Immature natural killer cell (primary cell): ENCODE measurements around the gene CXCL1. TPM values are rescaled to one million over a fixed set of nuclear protein-coding genes. Genes with fewer than 3 reads are reported as not detected.

Source experiments
- DNase-seq, 3 donors: peaks; one replicate each; pipeline ENCODE4 v3.0.0; 2022; ENCODE audit warnings: mixed read lengths in 1 of 3
- H3K27ac Mint-ChIP-seq, 6 donors: one replicate each; pipeline ENCODE4 v1.8.0; 2020; ENCODE audit warnings: mixed read lengths in 6 of 6, mild to moderate bottlenecking in 5 of 6, inconsistent platforms in 4 of 6, moderate library complexity in 3 of 6
- H3K27me3 Mint-ChIP-seq, 3 donors: one replicate each; pipeline ENCODE4 v1.8.0; 2020 to 2021; ENCODE audit warnings: low read depth in 3 of 3, mild to moderate bottlenecking in 3 of 3, mixed read lengths in 3 of 3, moderate library complexity in 3 of 3, inconsistent platforms in 1 of 3
- H3K36me3 Mint-ChIP-seq, 3 donors: one replicate each; pipeline ENCODE4 v1.8.0; 2020; ENCODE audit warnings: mixed read lengths in 3 of 3, inconsistent platforms in 2 of 3, mild to moderate bottlenecking in 2 of 3
- H3K4me1 Mint-ChIP-seq, 2 donors: one replicate each; pipeline ENCODE4 v1.8.0; 2020; ENCODE audit warnings: inconsistent platforms in 2 of 2, mild to moderate bottlenecking in 2 of 2, mixed read lengths in 2 of 2, moderate library complexity in 1 of 2
- H3K4me3 Mint-ChIP-seq, 5 donors: one replicate each; pipeline ENCODE4 v1.8.0; 2020; ENCODE audit warnings: mild to moderate bottlenecking in 5 of 5, mixed read lengths in 5 of 5, inconsistent platforms in 3 of 5, moderate library complexity in 3 of 5
- H3K9me3 Mint-ChIP-seq, 6 donors: one replicate each; pipeline ENCODE4 v1.8.0; 2020; ENCODE audit warnings: mild to moderate bottlenecking in 6 of 6, mixed read lengths in 6 of 6, inconsistent platforms in 4 of 6, moderate library complexity in 3 of 6
- polyA plus RNA-seq, 3 donors: library from polyadenylated mRNA; unstranded; fragments of 300-500 nt; fragmentation: Illumina TruSeq; gene quantifications; one replicate each; pipeline ENCODE4 v1.2.3, GENCODE V29; 2021

The CXCL1 gene
- polyA plus RNA-seq, 3 donors from 2014 or later = not detected

- H3K36me3 Mint-ChIP-seq = no peaks in the 10 kb centered on the region
- H3K4me1 Mint-ChIP-seq = no peaks in the 10 kb centered on the region
- H3K27ac Mint-ChIP-seq = no peak overlapping the region
- peaks cover 0 to 2% (median 1%) of the 10 kb centered on the region in 3 donors for H3K27me3 Mint-ChIP-seq
- H3K4me3 Mint-ChIP-seq = no peak overlapping the region
- H3K9me3 Mint-ChIP-seq = peaks cover 0 to 11% (median 2%) of the 10 kb centered on the region in 6 donors
- DNase-seq = no peak
These were observed 9.5 kb upstream of the CXCL1 start for GRCh38 chr4:73859614-73860088.

GRCh38 chr4:73860181-73860580, 9.0 kb upstream of the CXCL1 start:
- Mint-ChIP-seq H3K27me3 (peaks cover 0 to 1% (median 0%) of the 10 kb centered on the region in 3 donors), H3K9me3 (peaks cover 0 to 11% (median 2%) of the 10 kb centered on the region in 6 donors), H3K4me1 (no peaks in the 10 kb centered on the region), H3K36me3 (no peaks in the 10 kb centered on the region), H3K27ac (no peak overlapping the region), H3K4me3 (no peak overlapping the region)
- DNase-seq = no peak

GRCh38 chr4:73860917-73861316, 8.3 kb upstream of the CXCL1 start:
- H3K9me3 Mint-ChIP-seq = peaks cover 0 to 5% (median 2%) of the 10 kb centered on the region in 6 donors
- DNase-seq = no peak

GRCh38 chr4:73862322-73862721, 6.9 kb upstream of the CXCL1 start:
- Mint-ChIP-seq H3K27me3 (peaks cover 0 to 1% (median 0%) of the 10 kb centered on the region in 3 donors), H3K4me1 (no peaks in the 10 kb centered on the region), H3K4me3 (no peak overlapping the region), H3K27ac (no peak overlapping the region), H3K9me3 (peaks cover 0 to 5% (median 2%) of the 10 kb centered on the region in 6 donors), H3K36me3 (no peaks in the 10 kb centered on the region)
- no peak for DNase-seq

More at GRCh38 chr4:73860917-73861316, 8.3 kb upstream of the CXCL1 start:
- H3K36me3 Mint-ChIP-seq = no peaks in the 10 kb centered on the region
- H3K4me3 Mint-ChIP-seq = no peak overlapping the region
- H3K4me1 Mint-ChIP-seq = no peaks in the 10 kb centered on the region
- no peak overlapping the region for H3K27ac Mint-ChIP-seq
- H3K27me3 Mint-ChIP-seq = peaks cover 0 to 1% (median 0%) of the 10 kb centered on the region in 3 donors

- Mint-ChIP-seq H3K4me3 (no peak overlapping the region), H3K9me3 (peaks cover 0 to 11% (median 3%) of the 10 kb centered on the region in 6 donors), H3K36me3 (no peaks in the 10 kb centered on the region), H3K27ac (no peak overlapping the region), H3K4me1 (no peaks in the 10 kb centered on the region), H3K27me3 (peaks cover 0 to 1% (median 0%) of the 10 kb centered on the region in 3 donors)
- no peak for DNase-seq
These were observed 4.8 kb upstream of the CXCL1 start for GRCh38 chr4:73864365-73864764.

- no peak overlapping the region for H3K4me3 Mint-ChIP-seq
- H3K9me3 Mint-ChIP-seq = peaks cover 0 to 11% (median 3%) of the 10 kb centered on the region in 6 donors
- H3K4me1 Mint-ChIP-seq = no peaks in the 10 kb centered on the region
- H3K27me3 Mint-ChIP-seq = peaks cover 0 to 3% (median 1%) of the 10 kb centered on the region in 3 donors
- no peak overlapping the region for H3K27ac Mint-ChIP-seq
- H3K36me3 Mint-ChIP-seq = no peaks in the 10 kb centered on the region
- DNase-seq = no peak
These were observed 4.2 kb upstream of the CXCL1 start for GRCh38 chr4:73864961-73865360.

GRCh38 chr4:73865431-73866096, 3.6 kb upstream of the CXCL1 start:
- Mint-ChIP-seq H3K9me3 (peaks cover under 1 to 8% (median 3%) of the 10 kb centered on the region in 6 donors), H3K27ac (no peak overlapping the region), H3K4me3 (no peak overlapping the region), H3K4me1 (no peaks in the 10 kb centered on the region), H3K36me3 (no peaks in the 10 kb centered on the region), H3K27me3 (peaks cover 0 to 3% (median 1%) of the 10 kb centered on the region in 3 donors)
- no peak for DNase-seq

GRCh38 chr4:73866246-73866645, 2.9 kb upstream of the CXCL1 start:
- no peaks in the 10 kb centered on the region for H3K36me3 Mint-ChIP-seq
- no peak for DNase-seq
- H3K4me3 Mint-ChIP-seq = no peak overlapping the region
- H3K27me3 Mint-ChIP-seq = peaks cover 0 to 3% (median 1%) of the 10 kb centered on the region in 3 donors
- H3K9me3 Mint-ChIP-seq = peaks cover 2 to 6% (median 5%) of the 10 kb centered on the region in 6 donors
- no peak overlapping the region for H3K27ac Mint-ChIP-seq
- H3K4me1 Mint-ChIP-seq = no peaks in the 10 kb centered on the region

- Mint-ChIP-seq H3K27me3 (peaks cover 0 to 3% (median 0%) of the 10 kb centered on the region in 3 donors), H3K9me3 (peaks cover 2 to 9% (median 5%) of the 10 kb centered on the region in 6 donors), H3K4me1 (no peaks in the 10 kb centered on the region), H3K36me3 (no peaks in the 10 kb centered on the region), H3K4me3 (no peak overlapping the region), H3K27ac (no peak overlapping the region)
- DNase-seq = no peak
These were observed 1.4 kb upstream of the CXCL1 start for GRCh38 chr4:73867783-73868182.

GRCh38 chr4:73868206-73869129, 725 bp upstream of the CXCL1 start:
- H3K9me3 Mint-ChIP-seq = peaks cover 2 to 10% (median 4%) of the 10 kb centered on the region in 6 donors
- no peak overlapping the region for H3K27ac Mint-ChIP-seq
- H3K27me3 Mint-ChIP-seq = peaks cover 0 to 3% (median 0%) of the 10 kb centered on the region in 3 donors
- H3K4me3 Mint-ChIP-seq = no peak overlapping the region
- H3K4me1 Mint-ChIP-seq = no peaks in the 10 kb centered on the region
- no peak for DNase-seq
- H3K36me3 Mint-ChIP-seq = no peaks in the 10 kb centered on the region

GRCh38 chr4:73870260-73870659, 1.1 kb downstream of the CXCL1 start:
- peaks cover 0 to 16% (median 4%) of the 10 kb centered on the region in 6 donors for H3K9me3 Mint-ChIP-seq
- no peaks in the 10 kb centered on the region for H3K36me3 Mint-ChIP-seq
- no peaks in the 10 kb centered on the region for H3K4me1 Mint-ChIP-seq
- H3K4me3 Mint-ChIP-seq = no peak overlapping the region
- peaks cover 0 to 3% (median 3%) of the 10 kb centered on the region in 3 donors for H3K27me3 Mint-ChIP-seq
- no peak overlapping the region for H3K27ac Mint-ChIP-seq
- no peak for DNase-seq

- DNase-seq = no peak
- peaks cover 0 to 3% (median 3%) of the 10 kb centered on the region in 3 donors for H3K27me3 Mint-ChIP-seq
- no peak overlapping the region for H3K27ac Mint-ChIP-seq
- H3K36me3 Mint-ChIP-seq = no peaks in the 10 kb centered on the region
- no peak overlapping the region for H3K4me3 Mint-ChIP-seq
- peaks cover 0 to 16% (median 4%) of the 10 kb centered on the region in 6 donors for H3K9me3 Mint-ChIP-seq
- H3K4me1 Mint-ChIP-seq = no peaks in the 10 kb centered on the region
These were observed 1.6 kb downstream of the CXCL1 start for GRCh38 chr4:73870768-73871167.

GRCh38 chr4:73871511-73872310, 2.5 kb downstream of the CXCL1 start:
- H3K4me1 Mint-ChIP-seq = no peaks in the 10 kb centered on the region
- H3K27me3 Mint-ChIP-seq = peaks cover 0 to 3% (median 3%) of the 10 kb centered on the region in 3 donors

More at GRCh38 chr4:73871511-73872310, 2.5 kb downstream of the CXCL1 start:
- Mint-ChIP-seq H3K4me3 (no peak overlapping the region), H3K36me3 (no peaks in the 10 kb centered on the region), H3K27ac (no peak overlapping the region), H3K9me3 (peaks cover 0 to 16% (median 4%) of the 10 kb centered on the region in 6 donors)
- DNase-seq = no peak
